Kidney (tissue), 14 donors: ENCODE results near the gene RNF208. TPM values are rescaled to one million over a fixed set of nuclear protein-coding genes. Genes with fewer than 3 reads are reported as not detected.
A peak's percentile ranks its signal among the peaks of the same experiment; 100 is the strongest.

Experiments used
- DNase-seq, 5 donors: peaks; one replicate each; pipeline ENCODE4 v3.0.0-alpha.2; 2013 to 2020
- FAIRE-seq: peaks from 2 replicates; lab custom pipeline; 2012; peaks lifted over from hg19 to GRCh38; lab: Jason Lieb, UNC
- H3K27ac ChIP-seq, 2 donors: one replicate each; pipeline ENCODE4 v1.7.0; 2013; ENCODE audit warnings: low read depth in 2 of 2, low read length in 2 of 2, inconsistent platforms in 1 of 2
- H3K27me3 ChIP-seq: one replicate; pipeline ENCODE4 v1.7.1; 2013; ENCODE audit warnings: low read length, inconsistent platforms; ENCODE audit not compliant: control insufficient read depth, insufficient read depth
- H3K36me3 ChIP-seq, 3 donors: one replicate each; pipeline versions ENCODE4 v1.7.0 to v1.7.1; 2013; ENCODE audit warnings: low read length in 3 of 3, control low read depth in 1 of 3, inconsistent platforms in 1 of 3; ENCODE audit not compliant: insufficient read depth in 3 of 3, control insufficient read depth in 2 of 3
- H3K4me1 ChIP-seq, 3 donors: one replicate each; pipeline versions ENCODE4 v1.7.0 to v1.7.1; 2013; ENCODE audit warnings: low read length in 3 of 3, inconsistent platforms in 1 of 3, low read depth in 1 of 3; ENCODE audit not compliant: control insufficient read depth in 2 of 3, insufficient read depth in 2 of 3
- H3K4me3 ChIP-seq, 3 donors: one replicate each; pipeline versions ENCODE4 v1.7.0 to v1.8.1; 2013; ENCODE audit warnings: low read length in 3 of 3, control low read depth in 1 of 3, inconsistent platforms in 1 of 3
- H3K9ac ChIP-seq, 3 donors: one replicate each; pipeline versions ENCODE4 v1.7.0 to v1.7.1; 2013; ENCODE audit warnings: low read length in 3 of 3, control low read depth in 1 of 3, inconsistent platforms in 1 of 3
- H3K9me3 ChIP-seq, 3 donors: one replicate each; pipeline versions ENCODE4 v1.7.0 to v1.7.1; 2013; ENCODE audit warnings: low read length in 3 of 3, control low read depth in 1 of 3, inconsistent platforms in 1 of 3; ENCODE audit not compliant: control insufficient read depth in 2 of 3, insufficient read depth in 1 of 3
- intact Hi-C: fragments of 100-400 bp; cut with DNase I; formaldehyde crosslinking; loops from one replicate; pipeline ENCODE4 v1.11.1; 2022
- polyA plus RNA-seq: library from polyadenylated mRNA; stranded (reverse); fragments of 350-450 nt; fragmentation: Illumina TruSeq; extraction: RNeasy Lipid Tissue Mini Kit (QIAGEN cat#74804); gene quantifications from one replicate; pipeline ENCODE4 v1.2.3, GENCODE V29; 2014; ENCODE audit warnings: low read depth, low replicate concordance; ENCODE audit not compliant: insufficient read depth
- total RNA-seq: library from RNA; stranded (reverse); fragmentation: NEBNext Ultra II Directional; extraction: Animal tissue kit (Norgen Biotek cat#: 25700); gene quantifications from one replicate; pipeline ENCODE4 v1.2.1, GENCODE V29; 2021
- TF ChIP-seq, protein P1 (sequence below): IDR thresholded peaks from 3 replicates; pipeline ENCODE4 v1.5.1; 2012; ENCODE audit warnings: mild to moderate bottlenecking, moderate library complexity, borderline replicate concordance; ENCODE audit not compliant: insufficient read depth; ENCODE audit errors: extremely low read depth
- donor health status: control.
- donor health status: control.
- donor health status: control.
- donor health status: control.
- donor health status: control.
- donor health status: DM: yes; HTN: yes; CAD: no.
- donor health status: Normal renal cell carcinoma (clear cell type).

The RNF208 gene
- total and polyA plus RNA-seq, 2 donors from 2014 or later = 7.0 to 22.8 TPM

GRCh38 chr9:137228506-137228967, 6.5 kb upstream of the RNF208 start:
- Histone ChIP-seq H3K9me3 (no peaks in the 10 kb centered on the region), H3K9ac (no peak overlapping the region), H3K36me3 (no peaks in the 10 kb centered on the region), H3K4me1 (peaks cover 0 to 29% (median 18%) of the 10 kb centered on the region in 3 donors), H3K27me3 (no peaks in the 10 kb centered on the region), H3K27ac (no peak overlapping the region), H3K4me3 (no peak overlapping the region)
- FAIRE-seq (no peak), DNase-seq (peak in 1 of 5 donors; percentile 63)
- TF ChIP-seq, protein P1, sequence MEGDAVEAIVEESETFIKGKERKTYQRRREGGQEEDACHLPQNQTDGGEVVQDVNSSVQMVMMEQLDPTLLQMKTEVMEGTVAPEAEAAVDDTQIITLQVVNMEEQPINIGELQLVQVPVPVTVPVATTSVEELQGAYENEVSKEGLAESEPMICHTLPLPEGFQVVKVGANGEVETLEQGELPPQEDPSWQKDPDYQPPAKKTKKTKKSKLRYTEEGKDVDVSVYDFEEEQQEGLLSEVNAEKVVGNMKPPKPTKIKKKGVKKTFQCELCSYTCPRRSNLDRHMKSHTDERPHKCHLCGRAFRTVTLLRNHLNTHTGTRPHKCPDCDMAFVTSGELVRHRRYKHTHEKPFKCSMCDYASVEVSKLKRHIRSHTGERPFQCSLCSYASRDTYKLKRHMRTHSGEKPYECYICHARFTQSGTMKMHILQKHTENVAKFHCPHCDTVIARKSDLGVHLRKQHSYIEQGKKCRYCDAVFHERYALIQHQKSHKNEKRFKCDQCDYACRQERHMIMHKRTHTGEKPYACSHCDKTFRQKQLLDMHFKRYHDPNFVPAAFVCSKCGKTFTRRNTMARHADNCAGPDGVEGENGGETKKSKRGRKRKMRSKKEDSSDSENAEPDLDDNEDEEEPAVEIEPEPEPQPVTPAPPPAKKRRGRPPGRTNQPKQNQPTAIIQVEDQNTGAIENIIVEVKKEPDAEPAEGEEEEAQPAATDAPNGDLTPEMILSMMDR = no peak
- intact Hi-C loops = no loop called here

- Histone ChIP-seq H3K9me3 (no peaks in the 10 kb centered on the region), H3K27me3 (no peaks in the 10 kb centered on the region), H3K4me1 (peaks cover 0 to 31% (median 18%) of the 10 kb centered on the region in 3 donors), H3K36me3 (no peaks in the 10 kb centered on the region), H3K27ac (no peak overlapping the region), H3K4me3 (no peak overlapping the region), H3K9ac (no peak overlapping the region)
- intact Hi-C loops = no loop called here
- TF ChIP-seq, protein P1 = no peak
- DNase-seq = peak in 1 of 5 donors; percentile 71
- no peak for FAIRE-seq
Observed at GRCh38 chr9:137227853-137228505, 5.9 kb upstream of the RNF208 start.

GRCh38 chr9:137227054-137227852, 5.2 kb upstream of the RNF208 start, which contains the start of gene RNF224:
Gene RNF224 (plus strand): TSS chr9:137227502. CDS start chr9:137228336, 834 bp downstream.
- DNase-seq (peak; percentile 87 to 97 (median 89)), FAIRE-seq (no peak)
- Histone ChIP-seq H3K9me3 (no peaks in the 10 kb centered on the region), H3K27me3 (no peaks in the 10 kb centered on the region), H3K4me3 (no peak within 1 kb of the TSS), H3K9ac (peak within 1 kb of the TSS in 1 of 3 donors; percentile 29), H3K27ac (peak within 1 kb of the TSS; percentile 45 to 71), H3K4me1 (peaks cover 0 to 35% (median 18%) of the 10 kb centered on the region in 3 donors), H3K36me3 (no peaks in the 10 kb centered on the region)
- TF ChIP-seq, protein P1 = peak; percentile 86
- intact Hi-C loops = no loop called here
